Effector CD4-positive, alpha-beta T cell (primary cell): ENCODE measurements around the gene HYAL3.

Experiments
- DNase-seq: peaks from one replicate; pipeline ENCODE4 v3.0.0-alpha.2; 2020
- total RNA-seq: gene quantifications from one replicate; lab custom pipeline; 2026; lab: John Stamatoyannopoulos, UW

HYAL3 gene, protein sequence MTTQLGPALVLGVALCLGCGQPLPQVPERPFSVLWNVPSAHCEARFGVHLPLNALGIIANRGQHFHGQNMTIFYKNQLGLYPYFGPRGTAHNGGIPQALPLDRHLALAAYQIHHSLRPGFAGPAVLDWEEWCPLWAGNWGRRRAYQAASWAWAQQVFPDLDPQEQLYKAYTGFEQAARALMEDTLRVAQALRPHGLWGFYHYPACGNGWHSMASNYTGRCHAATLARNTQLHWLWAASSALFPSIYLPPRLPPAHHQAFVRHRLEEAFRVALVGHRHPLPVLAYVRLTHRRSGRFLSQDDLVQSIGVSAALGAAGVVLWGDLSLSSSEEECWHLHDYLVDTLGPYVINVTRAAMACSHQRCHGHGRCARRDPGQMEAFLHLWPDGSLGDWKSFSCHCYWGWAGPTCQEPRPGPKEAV
- total RNA-seq, result 4.1 reads per million, percentile 16 among the genes with 10 or more reads in this experiment

DNA sequence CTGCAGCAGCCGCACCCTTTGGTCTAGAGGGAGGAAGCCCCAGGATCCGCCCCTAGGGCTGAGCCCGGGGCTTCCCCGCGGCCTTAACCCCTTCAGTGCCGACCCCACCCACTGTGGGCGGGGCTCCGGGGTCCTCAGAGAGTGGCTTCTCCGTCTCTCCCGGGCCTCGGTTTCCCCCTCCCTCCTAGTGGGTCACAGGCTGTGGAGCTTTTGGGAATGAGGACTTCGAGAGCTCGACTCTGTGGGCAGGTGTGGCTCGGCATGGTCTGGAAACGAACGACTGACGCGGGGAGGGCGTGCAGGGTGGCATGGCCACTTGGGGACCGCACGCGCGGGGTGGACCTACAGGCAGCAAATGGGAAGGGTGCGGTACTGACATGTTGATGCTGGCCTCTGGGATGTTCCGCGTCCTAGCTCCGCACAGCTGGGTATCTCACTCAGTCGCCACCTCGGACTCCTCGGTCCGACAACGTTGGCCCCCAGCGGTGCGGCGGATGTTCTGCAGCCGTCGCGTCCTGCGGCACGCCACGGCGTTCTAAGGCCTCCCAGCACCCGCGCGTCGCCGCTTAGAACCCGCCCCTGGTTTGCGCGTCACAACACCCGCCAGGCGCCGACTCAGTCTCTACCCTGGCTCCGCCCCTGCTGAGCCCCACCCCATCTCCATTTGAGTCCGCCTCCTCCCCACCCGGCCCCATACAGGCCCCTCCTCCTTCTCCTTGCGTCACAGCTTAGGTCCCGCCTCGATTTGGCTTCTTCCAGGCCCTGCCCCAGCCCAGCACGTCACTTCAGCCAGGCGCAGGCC is at the start of gene HYAL3, which contains the start of gene NAA80:
Gene HYAL3, minus strand, starts transcription at position 570 of the 802 bp plus-strand sequence. CDS start 3,803 bp downstream, outside the sequence.
Gene NAA80, minus strand, starts transcription at position 570 of the 802 bp plus-strand sequence. CDS start 1,942 bp downstream, outside the sequence.
- peak; percentile 97 for DNase-seq

DNA sequence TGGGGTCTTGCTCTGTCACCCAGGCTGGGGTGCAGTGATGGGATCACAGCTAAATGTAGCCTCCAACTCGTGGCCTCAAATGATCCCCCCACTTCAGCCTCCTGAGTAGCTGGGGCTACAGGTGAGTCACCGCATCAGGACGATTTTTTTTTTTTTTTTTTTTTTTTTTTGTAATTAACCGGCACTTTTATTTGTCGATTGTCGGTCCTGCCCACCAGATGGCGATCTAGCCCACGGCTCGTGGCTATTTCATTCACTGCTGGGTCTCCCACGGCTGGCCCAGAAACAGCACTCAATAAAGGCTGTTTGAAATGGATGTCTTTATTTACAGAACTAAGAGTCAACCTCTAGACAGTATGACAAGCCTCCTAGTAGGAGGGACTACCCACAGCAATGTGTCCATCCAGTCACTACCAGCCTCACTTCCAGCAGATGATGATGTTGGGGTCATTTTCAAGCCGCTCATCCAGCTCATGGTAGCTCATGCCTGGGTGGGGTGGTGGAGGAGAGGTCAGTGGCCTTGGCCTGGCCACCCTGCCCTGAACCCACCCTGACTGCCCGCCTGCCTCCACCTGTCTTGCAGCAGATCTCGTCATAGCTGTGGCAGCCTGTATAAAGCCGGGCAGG is 48.1 kb upstream of the HYAL3 start:
- DNase-seq, result peak; percentile 73

DNA sequence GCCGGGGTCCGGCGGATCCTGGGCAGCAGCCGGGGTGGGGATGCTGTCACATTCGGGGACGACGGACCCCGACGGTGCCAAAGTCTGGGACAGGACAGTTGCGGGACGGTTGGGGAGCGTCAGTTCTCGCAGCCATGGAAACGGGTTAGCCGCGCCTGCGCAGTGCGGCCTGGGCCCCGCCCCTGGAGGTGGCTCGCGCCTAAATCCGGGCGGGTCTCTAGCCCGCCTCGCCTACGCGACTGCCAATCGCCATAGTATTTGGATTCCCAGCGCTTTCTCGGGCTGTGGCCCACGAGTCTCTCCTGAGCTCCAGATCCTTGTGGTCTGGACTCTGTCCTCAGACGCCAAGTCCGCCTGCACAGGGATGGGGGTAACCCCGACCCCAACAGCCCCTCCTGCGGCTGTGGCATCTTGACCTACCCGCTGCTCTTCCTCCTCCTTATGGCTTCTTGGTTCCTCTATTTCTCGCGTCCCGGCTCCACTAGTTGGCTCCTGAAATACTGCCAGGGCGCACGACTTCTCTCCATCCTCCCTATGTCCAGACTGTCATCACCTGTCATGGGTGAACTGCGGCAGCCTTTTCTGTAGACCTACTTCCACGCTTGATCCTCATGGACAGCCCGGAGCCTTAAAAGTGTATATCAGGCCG is 46.5 kb upstream of the HYAL3 start, which contains the start of gene ZMYND10:
Gene ZMYND10, minus strand, starts transcription at position 147 of the 649 bp plus-strand sequence. CDS start 153 bp downstream, outside the sequence.
- peak; percentile 65 for DNase-seq

- no peak for DNase-seq
Observed at GRCh38 chr3:50345008-50345407, 45.8 kb upstream of the HYAL3 start.

DNA sequence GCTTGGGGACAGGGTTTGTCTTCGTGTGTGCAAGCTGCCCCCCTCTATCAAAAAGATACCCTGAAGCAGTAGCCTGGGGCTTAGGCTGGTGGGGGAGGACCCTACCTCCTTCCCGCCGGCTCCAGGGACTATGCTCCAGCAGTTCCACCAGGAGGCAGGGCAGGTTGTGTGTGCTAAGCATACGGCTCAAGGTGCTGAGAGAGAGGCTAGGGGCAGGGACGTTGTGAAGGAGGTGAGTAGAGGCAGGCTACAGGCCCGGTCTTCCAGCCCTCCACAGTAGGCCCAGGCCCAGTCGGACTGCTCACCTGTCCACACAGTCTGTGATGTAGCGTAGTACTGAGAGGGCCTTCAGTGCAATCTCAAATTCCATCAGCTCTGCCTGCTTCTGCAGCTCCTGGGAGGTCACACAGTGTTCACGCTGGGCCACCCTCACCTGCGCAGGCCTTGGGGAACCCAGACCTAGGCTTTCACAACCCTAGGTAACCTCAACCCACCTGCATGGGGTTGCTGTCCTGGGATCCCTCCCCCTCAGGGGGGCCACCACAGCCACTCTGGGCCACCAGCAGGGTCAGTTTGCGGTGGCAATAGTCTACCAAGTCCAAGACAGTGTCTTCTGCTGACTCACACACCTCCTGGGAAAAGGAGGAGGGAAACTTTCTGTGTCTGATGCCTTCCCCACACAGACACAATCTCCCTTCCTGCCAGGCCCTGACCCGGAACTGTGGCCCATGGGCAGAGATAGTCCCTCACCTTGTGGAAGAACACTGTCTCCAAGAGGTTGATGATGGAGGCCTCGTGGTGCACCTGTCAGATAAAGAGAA is 43.8 kb upstream of the HYAL3 start:
- DNase-seq, result no peak

GRCh38 chr3:50341996-50342650 is 42.9 kb upstream of the HYAL3 start:
- DNase-seq, result no peak

- DNase-seq, result no peak
Observed at GRCh38 chr3:50341537-50341936, 42.3 kb upstream of the HYAL3 start.

- peak; percentile 39 for DNase-seq
Observed at GRCh38 chr3:50340448-50341329, 41.5 kb upstream of the HYAL3 start, which contains the start of gene RASSF1. Gene RASSF1, minus strand, starts transcription at chr3:50340836. Its CDS starts 31 bp downstream, at chr3:50340805.

DNA sequence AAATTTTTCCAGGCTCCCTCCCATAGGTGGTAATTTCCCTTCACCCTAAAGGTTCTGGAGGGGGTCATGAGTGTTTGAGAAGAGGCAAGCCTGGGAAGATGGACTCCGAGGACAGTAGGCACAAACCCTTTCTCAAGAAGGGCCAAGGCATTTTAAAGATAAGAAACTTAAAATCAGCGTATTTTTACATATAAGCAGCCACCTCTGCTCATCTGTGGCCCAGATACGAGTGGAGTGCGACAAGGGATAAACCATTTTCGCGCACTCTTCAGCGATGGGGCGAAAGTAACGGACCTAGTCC is 40.9 kb upstream of the HYAL3 start:
- no peak for DNase-seq

DNA sequence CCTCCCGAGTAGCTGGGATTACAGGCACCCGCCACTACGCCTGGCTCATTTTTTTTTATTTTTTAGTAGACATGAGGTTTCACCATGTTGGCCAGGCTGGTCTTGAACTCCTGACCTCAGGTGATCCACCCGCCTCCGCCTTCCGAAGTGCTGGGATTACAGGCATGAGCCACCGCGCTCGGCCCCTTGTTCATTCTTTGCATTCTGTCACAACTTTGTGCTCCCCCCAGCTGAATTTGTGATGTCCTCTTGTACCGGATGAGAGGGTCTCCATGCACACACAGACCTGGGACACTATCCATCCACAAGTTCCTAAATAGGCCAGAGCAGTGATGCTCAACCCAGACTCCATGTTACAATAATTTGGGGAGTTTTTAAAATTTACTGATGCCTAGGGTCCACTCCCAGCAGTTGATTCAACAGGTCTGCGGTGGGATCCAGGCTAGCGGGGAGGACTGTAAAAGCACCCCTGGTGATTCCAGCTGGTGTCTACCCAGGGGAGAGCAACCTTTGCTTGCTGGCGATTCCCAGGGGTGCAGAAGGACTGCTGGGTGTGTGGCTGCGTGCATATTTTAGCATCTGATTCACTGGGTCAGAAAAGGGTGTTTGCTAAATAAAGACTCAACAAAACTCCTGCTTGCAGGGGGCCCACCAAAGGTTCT is 40.4 kb upstream of the HYAL3 start:
- DNase-seq, result no peak

DNA sequence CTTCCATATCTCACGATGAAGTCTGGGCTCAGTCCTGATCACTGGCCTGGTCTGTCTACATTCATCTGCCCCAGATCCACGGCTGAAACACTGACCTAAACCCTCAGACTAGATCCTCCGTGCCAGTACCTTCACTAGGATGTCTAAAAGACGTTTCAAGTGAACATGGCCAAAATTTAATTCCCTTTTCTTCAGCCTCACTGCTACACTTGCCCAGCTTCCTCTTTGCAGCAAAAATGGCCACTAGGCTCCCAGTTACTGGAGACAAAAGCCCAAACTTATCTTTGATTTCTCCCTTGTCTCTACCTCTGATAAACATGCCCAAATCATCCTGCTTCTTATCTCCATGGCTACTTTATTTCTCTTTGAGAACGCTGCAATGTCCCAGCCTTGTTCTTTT is 39.8 kb upstream of the HYAL3 start:
- DNase-seq, result no peak

GRCh38 chr3:50337175-50337861 is 38.1 kb upstream of the HYAL3 start:
- peak; percentile 89 for DNase-seq

- no peak for DNase-seq
Observed at GRCh38 chr3:50336452-50337174, 37.4 kb upstream of the HYAL3 start.

DNA sequence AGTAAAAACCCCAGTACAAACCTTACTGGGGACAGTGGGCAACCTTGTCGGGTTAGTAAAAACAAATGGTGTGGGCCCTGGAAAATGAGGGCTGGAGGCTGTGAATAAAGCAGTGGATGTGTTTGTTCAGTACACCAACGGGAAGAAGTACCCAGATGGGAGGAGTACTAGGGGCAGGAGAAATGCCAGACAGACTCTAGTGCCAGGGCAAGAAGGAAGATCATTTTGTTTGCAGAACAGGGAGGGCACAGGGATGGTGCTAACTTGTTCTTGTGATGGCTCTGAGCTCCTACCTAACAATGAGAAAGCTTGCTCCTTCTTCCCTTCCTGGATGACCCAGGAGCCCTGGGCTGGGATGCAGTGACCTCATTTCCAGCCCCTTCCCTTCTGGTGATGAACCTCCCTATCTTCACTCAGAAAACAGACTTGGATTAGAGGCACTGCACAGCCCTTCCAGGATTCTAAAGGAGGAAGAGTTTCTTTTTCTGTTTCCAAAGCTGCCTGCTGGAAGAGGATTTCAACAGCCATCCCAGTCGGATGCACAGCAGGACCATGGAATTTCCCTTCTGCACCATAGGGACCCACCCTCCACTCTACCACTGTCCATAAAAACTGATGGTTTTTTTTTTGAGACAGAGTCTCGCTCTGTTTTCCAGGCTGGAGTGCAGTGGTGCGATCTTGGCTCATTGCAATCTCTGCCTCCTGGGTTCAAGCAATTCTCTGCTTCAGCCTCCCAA is 35.3 kb upstream of the HYAL3 start:
- no peak for DNase-seq

DNA sequence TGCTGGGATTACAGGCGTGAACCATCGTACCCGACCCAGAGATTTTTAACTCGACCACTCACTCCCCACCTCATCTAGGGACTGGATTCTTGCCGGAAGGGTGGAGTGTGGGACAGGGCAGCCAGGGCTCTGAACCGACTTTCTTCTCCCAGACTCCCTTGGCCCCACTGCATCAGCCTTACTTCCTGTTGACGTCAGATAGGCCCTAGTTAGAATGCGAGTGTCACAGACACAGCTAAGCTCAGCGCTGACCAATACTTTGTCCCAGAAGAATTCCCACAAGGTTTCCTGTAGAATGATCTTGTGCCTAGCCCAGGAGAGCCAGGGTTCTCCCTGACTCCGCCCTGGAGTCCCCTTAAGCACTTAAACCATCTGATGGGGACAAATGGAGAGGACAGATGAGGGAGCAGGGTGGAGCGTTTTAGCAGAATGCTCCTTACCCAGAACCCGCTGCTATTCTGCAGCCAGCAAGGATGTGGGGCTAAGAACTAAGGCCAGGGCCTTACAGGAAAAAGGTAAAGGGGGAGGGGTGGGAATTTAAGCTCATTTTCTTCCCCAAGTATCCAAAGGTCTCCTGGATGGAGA is 34.6 kb upstream of the HYAL3 start:
- DNase-seq, result no peak

GRCh38 chr3:50331364-50331907 is 32.2 kb upstream of the HYAL3 start:
- DNase-seq, result no peak

- peak; percentile 1 for DNase-seq
Observed at GRCh38 chr3:50330330-50330729, 31.1 kb upstream of the HYAL3 start.
